Epithelial cell of umbilical artery (primary cell): ENCODE data around the gene EFEMP1. TPM values are rescaled to one million over a fixed set of nuclear protein-coding genes. Genes with fewer than 3 reads are reported as not detected.

Experiments used
- total RNA-seq: library from RNA; depleted of rRNA; stranded (reverse); fragments of >200 nt; gene quantifications from 2 replicates; pipeline ENCODE4 v1.2.3, GENCODE V29; 2014

Gene EFEMP1
- 1,703 and 3,226 TPM in 2 replicates for total RNA-seq

DNA sequence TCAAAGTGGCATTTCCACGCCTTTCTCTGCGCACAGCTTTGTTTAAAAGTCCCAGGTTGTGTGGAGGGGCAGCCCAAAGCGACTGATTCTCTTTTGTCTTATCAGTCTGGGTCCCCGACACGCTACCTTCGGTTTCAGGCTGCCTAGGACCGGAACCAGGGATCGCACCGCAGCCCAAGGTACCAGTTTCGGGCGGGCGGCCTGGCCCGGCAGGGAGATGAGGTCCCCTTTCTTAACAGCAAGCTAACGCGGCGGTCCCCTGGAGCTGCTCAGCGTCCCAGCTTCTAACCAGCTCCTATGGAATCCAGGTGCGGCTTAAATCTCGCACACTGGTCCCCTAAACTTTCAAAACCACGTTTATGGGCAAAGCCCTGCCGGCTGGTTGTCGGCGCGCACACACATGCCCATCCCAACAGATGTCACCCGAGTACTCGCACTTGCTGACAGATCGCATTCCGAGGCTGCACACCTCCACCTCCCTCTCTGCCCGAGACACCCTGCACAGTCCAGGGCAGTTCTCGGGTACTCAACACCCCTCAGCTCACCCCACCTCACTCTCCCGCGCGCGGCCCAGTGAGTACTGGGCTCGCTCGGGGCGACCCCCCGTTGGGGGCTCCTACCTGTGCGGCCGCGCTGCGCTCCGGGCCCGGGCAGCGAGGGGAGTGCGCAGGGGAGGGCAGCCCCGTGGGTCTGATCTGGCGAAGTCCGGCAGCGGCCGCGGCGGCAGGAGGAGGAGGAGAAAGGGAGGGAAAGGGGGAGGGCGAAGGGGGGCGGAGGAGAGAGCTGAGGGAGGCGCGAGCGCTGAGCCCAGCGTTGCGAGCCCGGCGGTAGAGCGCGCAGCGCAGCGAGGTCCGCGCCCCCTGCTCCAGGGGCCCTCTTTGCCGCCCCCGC lies at the start of gene EFEMP1:
TSS of gene EFEMP1 (minus strand) at position 692 of the 891 bp plus-strand sequence. CDS start 1,342 bp downstream, outside the sequence.

Other genes starting within 250 kb of the EFEMP1 start
- 50.0 and 60.2 TPM in 2 replicates for gene PNPT1, start 229.9 kb downstream of the EFEMP1 start, total RNA-seq